Measurements from ENCODE around the gene TFDP1. TPM values are rescaled to one million over a fixed set of nuclear protein-coding genes. Genes with fewer than 3 reads are reported as not detected.

Gene TFDP1
- total RNA-seq, 4 donors from 2014 or later = 48.0 to 84.2 (median 53.9) TPM

GRCh38 chr13:113651511-113652403 is 67.2 kb downstream of the TFDP1 start:
- no peaks in the 10 kb centered on the region for H3K36me3 ChIP-seq
- no peak overlapping the region for H3K4me3 ChIP-seq (replicated peaks in 1 of 3)
- peak overlapping the region in 1 of 3 donors; percentile 94 for H3K27ac ChIP-seq
- intact Hi-C loops (cut with DNase I) = no loop called here
- no peaks in the 10 kb centered on the region for H3K9me3 ChIP-seq
- H3K4me1 ChIP-seq = peaks cover 31 to 43% of the 10 kb centered on the region in 2 donors
- TF ChIP-seq POLR2A (IDR thresholded peaks at IDR 0.05) = no peak
- TF ChIP-seq CTCF (IDR thresholded peaks at IDR 0.05) = no peak
- H3K27me3 ChIP-seq = no peaks in the 10 kb centered on the region
- no peak for DNase-seq
- WGBS, 2 donors = 94 to 97% methylated on average over 23 to 31 of the region's 37 CpGs

- intact Hi-C loops (cut with DNase I) = no loop called here
- no peak overlapping the region for H3K27ac ChIP-seq
- TF ChIP-seq POLR2A (IDR thresholded peaks at IDR 0.05) (no peak), CTCF (IDR thresholded peaks at IDR 0.05) (no peak)
- H3K27me3 ChIP-seq = no peaks in the 10 kb centered on the region
- H3K9me3 ChIP-seq = no peaks in the 10 kb centered on the region
- WGBS, 2 donors = 92% methylated on average over 22 to 24 of the region's 24 CpGs
- H3K4me3 ChIP-seq (replicated peaks in 1 of 3) = no peak overlapping the region
- DNase-seq = no peak
- H3K36me3 ChIP-seq = no peaks in the 10 kb centered on the region
- peaks cover 25 to 36% of the 10 kb centered on the region in 2 donors for H3K4me1 ChIP-seq
Measured at GRCh38 chr13:113652404-113653263, 68.1 kb downstream of the TFDP1 start.

- Histone ChIP-seq H3K9me3 (no peaks in the 10 kb centered on the region), H3K4me3 (replicated peaks in 1 of 3) (no peak overlapping the region), H3K4me1 (peaks cover 19 to 28% of the 10 kb centered on the region in 2 donors), H3K36me3 (no peaks in the 10 kb centered on the region), H3K27ac (no peak overlapping the region), H3K27me3 (no peaks in the 10 kb centered on the region)
- WGBS, 2 donors = 67 to 72% methylated on average over 23 to 24 of the region's 24 CpGs
- TF ChIP-seq POLR2A (IDR thresholded peaks at IDR 0.05) (no peak), CTCF (IDR thresholded peaks at IDR 0.05) (no peak)
- intact Hi-C loops (cut with DNase I) = no loop called here
- DNase-seq = no peak
Measured at GRCh38 chr13:113653264-113654174, 69.0 kb downstream of the TFDP1 start.

- no peaks in the 10 kb centered on the region for H3K9me3 ChIP-seq
- no peaks in the 10 kb centered on the region for H3K27me3 ChIP-seq
- no peak overlapping the region for H3K4me3 ChIP-seq (replicated peaks in 1 of 3)
- peaks cover 13 to 21% of the 10 kb centered on the region in 2 donors for H3K4me1 ChIP-seq
- H3K36me3 ChIP-seq = no peaks in the 10 kb centered on the region
- 53% methylated on average over 9 of the region's 9 CpGs for WGBS, 2 donors
- DNase-seq = no peak
- TF ChIP-seq CTCF (IDR thresholded peaks at IDR 0.05) = no peak
- intact Hi-C loops (cut with DNase I) = no loop called here
- H3K27ac ChIP-seq = no peak overlapping the region
Measured at GRCh38 chr13:113654175-113654560, 69.6 kb downstream of the TFDP1 start.

Data from thyroid gland (tissue), 4 donors.